ENCODE data around the gene CSK.
A peak's percentile ranks its signal among the peaks of the same experiment; 100 is the strongest.

The CSK gene

GRCh38 chr15:74794248-74794969, 12.5 kb downstream of the CSK start:
- TF ChIP-seq CTCF (conservative IDR thresholded peaks at IDR 0.05) = no peak
- H3K27ac ChIP-seq = no peak overlapping the region

GRCh38 chr15:74794970-74795349, 13.1 kb downstream of the CSK start:
- H3K27ac ChIP-seq = no peak overlapping the region
- no peak for TF ChIP-seq CTCF (conservative IDR thresholded peaks at IDR 0.05)

- TF ChIP-seq CTCF (conservative IDR thresholded peaks at IDR 0.05) = no peak
- no peak overlapping the region for H3K27ac ChIP-seq
These were observed 14.2 kb downstream of the CSK start for GRCh38 chr15:74795966-74796625.

- peak overlapping the region; percentile 48 for H3K27ac ChIP-seq
- TF ChIP-seq CTCF (conservative IDR thresholded peaks at IDR 0.05) = peak; percentile 48
These were observed 16.7 kb downstream of the CSK start for GRCh38 chr15:74798388-74799254.

GRCh38 chr15:74799255-74799855, 17.5 kb downstream of the CSK start:
- H3K27ac ChIP-seq = peak overlapping the region; percentile 48
- TF ChIP-seq CTCF (conservative IDR thresholded peaks at IDR 0.05) = no peak

DNA sequence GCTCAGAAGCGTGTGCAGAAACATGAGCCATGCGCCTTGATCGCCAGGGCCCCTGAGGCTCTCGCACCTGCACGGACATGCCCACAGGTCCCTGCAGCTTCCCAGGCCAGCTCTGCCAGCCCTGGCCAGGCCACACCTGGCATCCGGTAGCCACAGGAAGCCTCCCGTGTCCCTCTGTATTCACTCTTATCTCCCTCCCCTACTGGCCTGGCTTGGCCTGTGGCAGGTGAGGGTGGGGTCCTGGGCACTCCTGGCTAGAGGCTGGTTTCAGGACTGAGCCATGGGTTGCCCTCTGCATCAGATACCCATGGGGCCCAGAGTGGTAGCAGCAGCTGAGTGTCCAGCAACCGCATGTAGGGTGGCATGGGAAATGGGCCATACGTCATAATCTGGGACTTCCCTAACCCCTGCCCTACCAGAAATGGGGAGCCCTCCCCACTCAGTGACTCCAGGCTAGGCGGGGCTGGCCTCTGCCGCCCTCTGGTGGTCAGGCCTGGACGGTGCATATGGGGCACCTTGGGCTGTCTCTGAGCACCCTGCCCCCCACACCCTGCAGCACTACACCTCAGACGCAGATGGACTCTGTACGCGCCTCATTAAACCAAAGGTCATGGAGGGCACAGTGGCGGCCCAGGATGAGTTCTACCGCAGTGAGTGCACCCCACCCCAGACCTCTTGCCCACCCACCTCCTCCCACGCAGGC, 18.1 kb downstream of the CSK start:
- TF ChIP-seq CTCF (conservative IDR thresholded peaks at IDR 0.05) = peak; percentile 99
- peak overlapping the region; percentile 48 for H3K27ac ChIP-seq

All from VCaP (cell line).